Left ventricle myocardium inferior (tissue), 1 donor: ENCODE results near the gene RAB3GAP1. TPM values are rescaled to one million over a fixed set of nuclear protein-coding genes. Genes with fewer than 3 reads are reported as not detected.

Experiments
- DNase-seq: peaks from one replicate; pipeline ENCODE4 v3.0.0-alpha.2; 2020
- H3K27ac ChIP-seq: fragments of 200-600 bp; replicated peaks from 2 replicates; pipeline ENCODE4 v1.8.0; 2021
- H3K27me3 ChIP-seq: fragments of 200-600 bp; 2 replicates; pipeline ENCODE4 v1.8.0; 2021; ENCODE audit warnings: low read depth
- H3K36me3 ChIP-seq: fragments of 200-600 bp; 2 replicates; pipeline ENCODE4 v1.8.0; 2021
- H3K4me1 ChIP-seq: fragments of 200-600 bp; 2 replicates; pipeline ENCODE4 v1.8.0; 2021
- H3K4me3 ChIP-seq: fragments of 200-600 bp; 2 replicates; pipeline ENCODE4 v1.8.0; 2021; ENCODE audit warnings: mild to moderate bottlenecking, moderate library complexity
- H3K9me3 ChIP-seq: fragments of 200-600 bp; replicated peaks from 2 replicates; pipeline ENCODE4 v1.8.0; 2021
- intact Hi-C: fragments of 100-400 bp; cut with micrococcal nuclease; formaldehyde crosslinking; loops from one replicate; pipeline ENCODE4 v1.11.0; 2022
- total RNA-seq: library from RNA; stranded (reverse); fragmentation: NEBNext Ultra II Directional; extraction: Animal tissue kit (Norgen Biotek cat#: 25700); gene quantifications from one replicate; pipeline ENCODE4 v1.2.1, GENCODE V29; 2021
- TF ChIP-seq, protein P1 (sequence below): fragments of 200-600 bp; IDR thresholded peaks from 2 replicates; pipeline ENCODE4 v1.8.0; 2021; ENCODE audit warnings: antibody characterized with exemption, mild to moderate bottlenecking, borderline replicate concordance
- donor health status: DM: no; HTN: yes; CAD: no; lungs with severe emphysema.

RAB3GAP1 gene
- total RNA-seq, 1 donor from 2014 or later: 48.6 TPM

DNA sequence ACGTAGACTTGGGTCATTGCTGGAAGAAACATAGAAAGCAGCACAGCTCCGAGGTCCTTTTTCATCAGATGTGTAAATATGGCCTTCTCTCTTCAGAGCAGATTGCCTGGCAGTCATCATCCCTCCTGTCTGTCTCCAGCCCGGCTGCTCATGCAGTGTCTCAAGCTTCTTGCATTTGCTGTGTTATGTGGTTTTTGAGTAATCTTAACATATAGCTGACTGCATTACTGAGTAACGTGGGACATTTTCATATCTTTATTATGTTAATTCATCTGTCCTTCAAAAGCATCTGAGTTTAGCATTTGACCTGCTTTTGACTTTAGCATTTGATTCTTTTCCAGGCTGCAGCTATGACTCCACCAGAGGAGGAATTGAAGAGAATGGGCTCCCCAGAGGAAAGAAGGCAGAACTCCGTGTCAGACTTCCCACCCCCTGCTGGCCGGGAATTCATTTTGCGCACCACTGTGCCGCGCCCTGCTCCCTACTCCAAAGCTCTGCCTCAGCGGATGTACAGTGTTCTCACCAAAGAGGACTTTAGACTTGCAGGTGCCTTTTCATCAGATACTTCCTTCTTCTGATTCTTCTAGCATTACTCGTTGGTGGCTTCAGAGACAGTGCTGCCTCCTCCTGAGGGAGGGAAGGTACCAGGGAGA lies 116.2 kb downstream of the RAB3GAP1 start:
- TF ChIP-seq, protein P1, sequence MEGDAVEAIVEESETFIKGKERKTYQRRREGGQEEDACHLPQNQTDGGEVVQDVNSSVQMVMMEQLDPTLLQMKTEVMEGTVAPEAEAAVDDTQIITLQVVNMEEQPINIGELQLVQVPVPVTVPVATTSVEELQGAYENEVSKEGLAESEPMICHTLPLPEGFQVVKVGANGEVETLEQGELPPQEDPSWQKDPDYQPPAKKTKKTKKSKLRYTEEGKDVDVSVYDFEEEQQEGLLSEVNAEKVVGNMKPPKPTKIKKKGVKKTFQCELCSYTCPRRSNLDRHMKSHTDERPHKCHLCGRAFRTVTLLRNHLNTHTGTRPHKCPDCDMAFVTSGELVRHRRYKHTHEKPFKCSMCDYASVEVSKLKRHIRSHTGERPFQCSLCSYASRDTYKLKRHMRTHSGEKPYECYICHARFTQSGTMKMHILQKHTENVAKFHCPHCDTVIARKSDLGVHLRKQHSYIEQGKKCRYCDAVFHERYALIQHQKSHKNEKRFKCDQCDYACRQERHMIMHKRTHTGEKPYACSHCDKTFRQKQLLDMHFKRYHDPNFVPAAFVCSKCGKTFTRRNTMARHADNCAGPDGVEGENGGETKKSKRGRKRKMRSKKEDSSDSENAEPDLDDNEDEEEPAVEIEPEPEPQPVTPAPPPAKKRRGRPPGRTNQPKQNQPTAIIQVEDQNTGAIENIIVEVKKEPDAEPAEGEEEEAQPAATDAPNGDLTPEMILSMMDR: no peak
- no peak for DNase-seq
- intact Hi-C loops: no loop called here

DNA sequence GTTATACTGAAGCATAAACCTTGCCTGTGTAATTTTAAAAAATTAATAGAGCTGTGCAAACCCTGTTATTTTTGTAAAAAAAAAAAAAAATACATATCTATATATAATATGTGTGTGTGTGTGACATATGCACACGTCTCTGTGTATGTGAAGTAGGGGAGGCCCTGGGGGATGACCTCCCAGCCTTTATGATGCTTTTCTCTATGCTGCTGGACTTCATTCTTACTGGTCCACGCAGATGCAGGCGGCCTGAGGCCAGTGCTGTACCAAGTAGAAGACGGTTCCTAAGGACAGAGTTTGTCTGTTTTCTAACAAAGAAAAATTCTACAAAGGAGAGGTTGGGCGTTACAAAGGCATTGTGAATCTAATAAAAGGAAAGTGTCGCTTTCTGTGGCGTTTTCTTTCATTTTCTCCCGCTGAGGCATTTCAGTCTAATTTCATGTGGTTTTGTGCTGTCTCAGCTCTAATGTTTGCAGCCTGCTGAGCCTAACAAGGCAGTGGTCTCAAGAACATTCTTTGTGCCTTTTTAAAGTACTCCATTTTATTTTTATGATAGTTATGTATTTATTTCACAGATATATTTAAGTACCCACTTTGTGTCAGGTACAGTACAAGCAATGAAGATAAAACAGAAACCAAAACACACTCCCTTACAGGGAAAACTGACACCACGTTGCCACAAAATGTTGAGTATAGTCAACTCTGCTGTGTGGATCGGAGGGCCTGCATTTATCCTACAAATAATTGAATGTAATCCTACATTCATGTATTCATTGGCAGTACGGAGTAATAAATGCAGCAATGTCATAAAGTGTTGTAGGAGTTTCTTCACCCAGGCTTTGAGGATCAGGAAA lies 118.0 kb downstream of the RAB3GAP1 start:
- Histone ChIP-seq H3K4me3 (no peak overlapping the region), H3K27me3 (no peaks in the 10 kb centered on the region), H3K27ac (no peak overlapping the region), H3K36me3 (peaks cover 85% of the 10 kb centered on the region), H3K9me3 (no peaks in the 10 kb centered on the region), H3K4me1 (no peaks in the 10 kb centered on the region)
- intact Hi-C loops: no loop called here
- TF ChIP-seq, protein P1: no peak
- no peak for DNase-seq

More for the DNA sequence above, 116.2 kb downstream of the RAB3GAP1 start:
- H3K27me3 ChIP-seq: no peaks in the 10 kb centered on the region
- H3K36me3 ChIP-seq: peaks cover 97% of the 10 kb centered on the region
- H3K4me1 ChIP-seq: no peaks in the 10 kb centered on the region
- no peak overlapping the region for H3K27ac ChIP-seq
- no peaks in the 10 kb centered on the region for H3K9me3 ChIP-seq
- no peak overlapping the region for H3K4me3 ChIP-seq

DNA sequence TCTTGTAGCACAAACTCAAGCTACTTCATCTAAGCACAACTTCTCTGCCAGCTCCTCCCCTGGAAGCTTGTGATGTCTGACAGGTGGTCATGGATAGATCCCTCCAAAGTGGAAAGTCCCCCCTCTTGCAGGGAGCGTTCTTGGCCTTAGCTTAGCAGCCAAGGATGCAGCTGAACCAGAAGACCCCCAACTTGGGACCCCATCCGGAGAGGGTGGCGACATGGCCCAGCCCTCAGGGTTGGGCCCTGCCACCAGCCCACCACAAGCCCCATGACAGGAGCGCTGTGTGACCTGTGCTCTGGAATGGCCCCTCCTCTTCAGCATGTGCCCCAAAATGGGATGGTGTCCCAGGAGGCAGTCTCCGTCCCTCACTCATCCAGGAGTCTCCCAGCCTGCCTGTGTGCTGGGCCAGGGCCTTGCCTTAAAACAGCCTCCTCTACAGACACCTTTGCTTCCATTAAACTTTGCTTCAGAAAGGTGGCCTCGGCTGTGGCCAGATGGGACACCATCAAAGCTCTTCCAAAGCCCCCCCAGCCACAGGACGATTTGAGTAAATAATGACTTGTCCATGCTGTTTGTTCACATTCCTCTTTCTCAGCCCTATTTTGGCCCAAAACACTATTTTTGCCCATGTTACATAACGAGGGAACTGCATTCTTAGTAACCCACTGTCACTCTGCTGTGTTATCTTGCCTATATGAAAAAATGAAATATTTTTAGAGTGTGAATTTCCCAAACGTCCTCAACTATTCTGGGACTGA lies 122.1 kb downstream of the RAB3GAP1 start:
- Histone ChIP-seq H3K36me3 (peaks cover 74% of the 10 kb centered on the region), H3K4me1 (no peaks in the 10 kb centered on the region), H3K4me3 (no peak overlapping the region), H3K27me3 (no peaks in the 10 kb centered on the region), H3K27ac (no peak overlapping the region), H3K9me3 (peaks cover 10% of the 10 kb centered on the region)
- intact Hi-C loops: no loop called here
- TF ChIP-seq, protein P1: no peak
- no peak for DNase-seq

DNA sequence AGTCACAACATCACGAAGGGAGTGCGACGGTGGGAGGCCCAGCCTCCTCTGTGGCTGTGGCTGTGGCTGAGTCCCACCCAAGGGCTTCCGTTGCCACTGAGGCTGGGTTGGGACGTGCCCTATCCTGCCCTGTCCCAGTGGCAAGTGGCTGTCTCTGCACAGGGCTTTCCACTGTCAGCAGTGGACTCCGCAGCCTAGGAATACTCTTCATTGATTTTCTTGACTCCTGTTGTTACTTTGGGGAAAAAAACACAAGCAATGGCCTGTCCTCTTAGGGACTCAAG lies 122.7 kb downstream of the RAB3GAP1 start:
- TF ChIP-seq, protein P1: no peak
- DNase-seq: no peak
- Histone ChIP-seq H3K27ac (no peak overlapping the region), H3K4me3 (no peak overlapping the region), H3K36me3 (peaks cover 68% of the 10 kb centered on the region), H3K9me3 (peaks cover 10% of the 10 kb centered on the region), H3K27me3 (no peaks in the 10 kb centered on the region), H3K4me1 (no peaks in the 10 kb centered on the region)
- intact Hi-C loops: no loop called here

DNA sequence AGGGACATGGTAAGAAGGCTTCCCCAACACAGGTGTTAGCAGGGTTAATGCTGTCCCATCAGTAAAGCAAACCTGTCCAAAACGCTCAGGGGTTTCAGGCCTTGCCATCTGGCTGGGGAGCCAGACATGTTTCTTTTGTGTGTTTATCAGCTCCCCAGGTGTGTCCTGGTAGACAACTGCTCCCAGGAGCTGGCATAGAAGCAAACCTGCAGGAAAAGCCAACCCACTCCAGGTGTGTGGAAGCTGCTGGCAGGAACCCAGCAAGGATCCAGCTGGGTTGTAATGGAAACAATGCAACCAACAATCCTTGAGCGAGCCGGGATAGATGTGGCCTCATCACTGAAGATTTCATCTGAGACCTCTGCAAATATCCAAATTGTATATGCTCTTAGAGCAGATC lies 123.1 kb downstream of the RAB3GAP1 start:
- Histone ChIP-seq H3K9me3 (peaks cover 10% of the 10 kb centered on the region), H3K36me3 (peaks cover 64% of the 10 kb centered on the region), H3K4me1 (no peaks in the 10 kb centered on the region), H3K27me3 (no peaks in the 10 kb centered on the region), H3K4me3 (no peak overlapping the region), H3K27ac (no peak overlapping the region)
- no peak for DNase-seq
- TF ChIP-seq, protein P1: no peak
- intact Hi-C loops: no loop called here
